GM19455 (cell line): ENCODE measurements around the gene DDX10.

Experiments used
- ATAC-seq: cut with Tn5 transposase; IDR thresholded peaks from one replicate; pipeline ENCODE4 v1.9.1; 2021; ENCODE audit not compliant: unreplicated experiment

Gene DDX10

DNA sequence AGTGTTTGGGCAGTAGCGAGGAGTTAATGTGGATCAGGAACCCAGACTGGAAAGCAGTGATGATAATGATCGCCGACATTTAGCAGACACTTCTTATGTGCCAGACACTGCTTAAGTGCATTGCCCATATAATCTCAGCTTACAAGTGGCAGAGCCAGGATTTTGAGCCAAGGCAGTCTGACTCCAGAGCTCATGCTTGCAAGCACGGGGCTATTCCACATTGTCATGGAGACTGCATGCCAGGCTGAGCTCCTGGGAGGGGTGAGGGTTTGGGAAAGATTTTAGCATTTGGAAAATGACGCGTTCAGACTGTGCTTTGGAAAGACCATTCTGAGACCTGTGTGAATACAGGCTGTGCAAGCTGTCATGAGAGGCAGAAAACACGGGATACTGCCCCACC, 302.7 kb downstream of the DDX10 start:
- no peak for ATAC-seq

DNA sequence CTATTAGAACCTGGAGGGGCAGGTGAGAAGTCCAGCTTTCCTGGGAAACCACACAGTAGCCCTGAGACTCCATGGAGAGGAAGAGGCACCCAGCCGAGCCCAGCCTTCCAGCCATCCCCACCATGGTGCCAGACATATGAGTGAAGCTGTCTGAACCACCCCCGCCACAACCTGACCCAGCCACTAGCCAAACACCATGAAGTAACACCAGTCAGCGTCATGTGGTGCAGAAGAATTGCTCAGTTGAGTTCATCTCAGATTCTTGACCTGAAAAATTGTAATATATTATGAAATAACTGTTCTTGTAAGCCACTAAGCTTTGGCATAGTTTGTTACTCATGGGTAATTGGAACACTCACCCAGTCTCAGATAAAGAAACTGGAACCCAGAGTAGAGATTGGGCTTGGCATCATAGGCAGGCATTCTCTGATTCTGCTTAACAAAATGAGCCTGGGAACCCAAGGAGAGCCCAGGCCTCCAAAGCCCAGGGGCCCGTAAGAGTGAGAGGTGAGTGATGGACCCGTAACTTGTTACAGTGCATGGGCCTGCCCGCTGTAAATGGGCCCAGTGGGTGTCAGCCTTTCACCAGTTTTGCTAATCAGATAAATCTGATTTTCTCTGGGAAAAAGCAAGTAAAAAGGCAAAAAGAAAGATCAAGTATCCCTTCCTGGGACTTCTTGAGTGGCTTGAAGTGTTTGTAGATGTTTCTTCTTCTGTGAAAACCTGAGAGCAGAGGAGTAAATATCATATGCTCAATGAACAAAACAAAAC, 305.5 kb downstream of the DDX10 start:
- no peak for ATAC-seq

DNA sequence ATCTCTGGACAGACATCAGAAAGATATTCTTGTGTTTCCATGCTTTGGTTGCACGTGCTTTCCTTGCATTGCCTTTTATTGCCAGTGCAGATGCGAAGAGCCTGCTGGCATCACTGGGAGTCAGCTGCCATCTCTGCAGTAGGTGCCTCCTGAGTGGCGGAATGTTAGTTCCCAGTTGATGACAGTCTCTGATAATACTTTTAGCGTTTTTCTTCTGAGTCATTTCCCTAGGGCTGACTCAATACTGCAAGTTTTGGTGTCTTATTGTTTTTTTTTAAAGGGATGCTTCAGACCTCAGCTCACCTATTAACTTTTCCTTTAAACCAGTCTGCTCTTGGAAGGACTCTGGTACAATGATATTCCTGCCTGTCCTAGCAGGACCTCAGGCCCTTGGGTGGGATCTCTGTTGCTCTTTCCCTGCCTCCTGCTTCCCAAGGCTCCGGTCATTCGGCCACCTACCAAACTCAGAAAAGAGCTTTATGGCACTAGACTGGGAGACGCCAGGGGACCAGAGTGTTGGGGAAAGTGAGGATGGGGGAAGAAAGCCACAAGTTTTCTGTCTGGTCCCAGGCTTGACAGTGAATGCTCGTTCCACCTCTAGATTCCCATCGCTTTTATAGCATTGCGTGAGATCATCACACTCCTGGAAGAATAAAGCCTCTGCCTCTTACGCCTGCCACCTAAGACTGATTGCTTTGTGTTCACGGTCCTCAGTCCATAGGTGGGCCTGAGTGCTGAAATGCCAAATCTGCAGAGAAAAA, 308.7 kb downstream of the DDX10 start:
- ATAC-seq, result no peak

DNA sequence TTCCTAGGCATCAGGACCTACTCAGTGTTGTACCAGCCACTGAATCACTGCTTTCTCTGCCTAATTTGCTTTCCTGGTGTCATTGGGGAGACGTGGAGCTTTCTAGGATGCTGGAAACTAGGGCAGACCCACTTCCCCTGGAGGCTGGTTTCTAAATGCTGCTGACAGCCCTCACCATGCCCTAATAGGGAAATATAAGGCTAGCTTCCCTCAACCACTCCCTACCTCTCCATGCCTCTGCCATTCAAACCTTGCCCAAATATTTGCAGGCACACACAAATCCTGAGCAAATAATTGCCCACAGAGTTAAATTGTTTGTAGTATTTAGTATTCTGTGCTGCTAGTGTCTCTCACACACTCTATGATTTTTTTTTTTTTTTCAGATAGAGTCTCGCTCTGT, 310.2 kb downstream of the DDX10 start:
- ATAC-seq, result no peak

DNA sequence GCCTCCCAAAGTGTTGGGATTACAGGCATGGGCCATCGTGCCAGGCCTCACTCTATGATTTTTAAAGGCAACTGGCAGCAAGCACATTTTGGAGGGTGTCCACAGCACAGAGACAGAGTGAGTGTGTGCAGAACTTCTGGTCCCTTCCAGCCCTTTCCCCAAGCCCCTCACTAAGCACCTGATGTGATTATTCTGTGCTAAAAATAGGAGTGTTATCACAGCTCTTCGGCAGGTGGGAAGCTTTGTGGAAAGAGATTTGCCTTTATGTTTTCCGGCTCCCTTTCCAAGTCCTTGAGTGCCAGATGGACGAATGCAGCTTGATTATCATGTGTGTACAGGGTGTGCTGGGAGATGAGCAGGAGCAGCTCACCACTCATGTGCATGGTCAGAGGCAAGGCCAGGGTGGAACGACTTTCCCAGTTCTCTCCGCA, 310.8 kb downstream of the DDX10 start:
- ATAC-seq, result no peak

DNA sequence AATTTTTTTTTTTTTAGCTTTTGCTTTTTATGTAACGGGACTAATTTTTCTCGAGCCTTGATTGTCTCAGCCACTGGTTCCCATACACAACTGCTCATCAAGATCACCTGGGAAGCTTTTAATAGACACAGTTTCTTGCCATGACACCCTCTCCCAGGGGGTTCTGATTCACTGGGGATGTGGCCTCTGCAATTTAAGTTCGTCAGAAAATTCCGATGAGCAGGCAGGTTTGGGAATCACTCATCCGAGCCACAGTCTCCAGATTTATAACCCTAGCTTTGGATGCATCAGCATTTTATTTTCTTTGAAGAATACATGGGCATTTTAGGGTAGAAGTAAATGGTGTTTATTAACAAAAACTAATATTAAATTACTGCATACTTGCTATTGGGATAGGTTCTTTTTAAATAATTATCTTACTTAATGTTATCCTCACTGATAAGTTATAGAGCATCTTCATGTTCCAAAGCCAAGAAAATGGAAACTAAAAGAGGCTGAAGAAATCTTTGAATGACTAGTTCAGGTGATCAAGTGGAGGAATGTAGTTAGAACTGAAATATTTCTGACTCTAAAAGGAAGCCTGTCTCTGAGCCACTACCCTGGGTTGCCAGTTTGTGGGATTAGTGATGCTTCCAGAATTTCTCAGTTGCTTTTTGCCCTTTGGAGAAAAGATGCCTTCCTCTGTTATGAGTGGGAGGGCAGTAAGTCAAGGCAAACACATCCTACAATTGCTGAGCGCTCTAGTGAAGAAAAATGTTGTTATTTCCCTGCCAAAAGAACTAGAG, 319.0 kb downstream of the DDX10 start:
- no peak for ATAC-seq

DNA sequence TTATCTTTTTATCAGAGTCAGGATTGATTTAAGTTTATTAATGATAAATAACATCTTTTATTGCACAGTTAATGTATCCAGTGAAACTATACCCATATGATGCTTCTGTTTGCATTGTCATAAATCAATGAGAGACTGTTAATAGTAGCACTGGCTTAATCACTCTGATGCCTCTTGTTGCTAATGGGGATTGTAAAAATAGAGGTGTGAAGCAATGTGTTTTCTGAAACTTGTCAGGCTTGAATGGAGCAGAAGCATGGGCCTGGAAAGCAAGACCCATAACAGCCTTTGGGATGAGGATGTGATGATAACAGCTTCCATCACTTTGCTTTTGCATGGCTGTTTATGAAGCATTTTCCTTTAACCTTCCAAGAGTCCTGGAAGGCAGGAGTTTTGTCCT, 319.7 kb downstream of the DDX10 start:
- no peak for ATAC-seq

DNA sequence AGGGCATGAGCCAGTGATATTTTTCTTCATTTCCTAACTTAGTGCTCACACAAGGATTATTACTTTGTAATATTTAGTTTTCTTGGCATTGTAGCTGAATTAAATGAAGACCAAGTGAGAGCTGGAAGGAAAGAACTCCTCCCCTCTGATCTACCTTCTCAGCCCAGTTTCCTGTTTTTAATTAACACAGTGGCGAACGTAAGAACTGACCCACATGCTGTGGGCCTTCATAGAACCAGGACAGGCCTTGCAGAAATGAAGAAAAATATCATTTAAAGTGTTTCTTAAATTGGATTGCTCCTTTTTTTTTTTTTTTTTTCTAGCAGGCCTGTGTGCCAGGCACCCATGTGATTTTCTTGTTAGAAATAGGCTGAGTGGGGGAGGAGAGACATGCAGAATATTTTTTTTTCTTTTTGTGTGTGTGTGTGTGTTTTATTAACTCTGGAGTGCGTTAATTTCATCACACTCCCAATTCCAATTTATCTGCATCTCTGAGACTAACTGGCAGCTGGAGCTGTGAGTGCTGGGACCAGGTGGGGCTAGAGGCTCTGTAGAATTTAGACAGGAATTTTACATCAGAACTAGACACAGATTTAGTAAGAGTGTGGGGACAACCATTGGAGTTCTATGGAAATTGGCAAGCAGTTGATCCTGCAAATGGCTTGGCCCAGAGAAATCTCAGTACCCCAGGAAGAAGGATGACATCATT, 320.5 kb downstream of the DDX10 start:
- no peak for ATAC-seq

DNA sequence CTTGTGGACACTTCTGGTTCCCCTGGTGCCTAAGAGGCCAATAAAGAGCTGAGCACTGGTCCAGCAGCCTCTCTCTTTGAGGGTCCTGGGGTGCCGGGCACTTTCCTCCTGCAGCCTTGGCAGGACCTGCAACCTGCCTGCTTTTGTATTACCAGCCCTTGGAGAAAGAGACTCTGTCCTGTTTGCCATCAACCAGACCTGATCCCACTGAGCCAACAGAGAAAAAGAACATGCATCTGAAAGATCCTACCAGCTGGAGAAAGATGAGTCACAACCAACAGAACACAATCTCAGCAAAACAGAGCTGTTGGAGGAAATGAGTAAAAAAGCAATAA, 321.0 kb downstream of the DDX10 start:
- ATAC-seq, result no peak
